Karpas-422 (cell line): ENCODE results near the gene RAB27A. TPM values are rescaled to one million over a fixed set of nuclear protein-coding genes. Genes with fewer than 3 reads are reported as not detected.

Experiments
- DNase-seq: peaks from one replicate; pipeline ENCODE4 v3.0.0-alpha.2; 2015
- H2AFZ ChIP-seq: fragments of 200-600 bp; sonication (generic); 2 replicates; pipeline ENCODE4 v1.6.1; 2014; ENCODE audit warnings: antibody characterized with exemption, low read length, mixed read lengths
- H3K27ac ChIP-seq: fragments of 200-600 bp; sonication (generic); 2 replicates; pipeline ENCODE4 v1.5.1; 2014; ENCODE audit warnings: mild to moderate bottlenecking, low read length, moderate library complexity
- H3K27me3 ChIP-seq: fragments of 200-600 bp; sonication (generic); 2 replicates; pipeline ENCODE4 v1.6.1; 2014; ENCODE audit warnings: low read length, mixed read lengths
- H3K36me3 ChIP-seq: fragments of 200-600 bp; sonication (generic); 2 replicates; pipeline ENCODE4 v1.6.1; 2014; ENCODE audit warnings: low read length, mixed read lengths; ENCODE audit not compliant: insufficient read depth
- H3K4me1 ChIP-seq: fragments of 200-600 bp; sonication (generic); 2 replicates; pipeline ENCODE4 v1.6.1; 2014; ENCODE audit warnings: mild to moderate bottlenecking, low read length, mixed read lengths
- H3K4me2 ChIP-seq: fragments of 200-600 bp; sonication (generic); 2 replicates; pipeline ENCODE4 v1.6.1; 2014; ENCODE audit warnings: low read length, low read depth, mild to moderate bottlenecking; ENCODE audit not compliant: poor library complexity, severe bottlenecking
- H3K4me3 ChIP-seq: fragments of 200-600 bp; sonication (generic); 2 replicates; pipeline ENCODE4 v1.5.1; 2014; ENCODE audit warnings: mild to moderate bottlenecking, antibody characterized with exemption, low read length, mixed read lengths
- H3K79me2 ChIP-seq: fragments of 200-600 bp; sonication (generic); 2 replicates; pipeline ENCODE4 v1.6.1; 2014; ENCODE audit warnings: mild to moderate bottlenecking, low read length, mixed read lengths
- H3K9ac ChIP-seq: fragments of 200-600 bp; sonication (generic); 2 replicates; pipeline ENCODE4 v1.6.0; 2014; ENCODE audit warnings: low read length
- H3K9me2 ChIP-seq: fragments of 200-600 bp; sonication (generic), shearing (Covaris generic); replicated peaks from 2 replicates; pipeline ENCODE4 v1.6.0; 2014; ENCODE audit warnings: mild to moderate bottlenecking, low read length, moderate library complexity; ENCODE audit not compliant: insufficient read depth
- H3K9me3 ChIP-seq: fragments of 300-700, 200-600 bp; sonication (generic); 2 replicates; pipeline ENCODE4 v1.6.1; 2014; ENCODE audit warnings: low read length, mixed read lengths
- H4K20me1 ChIP-seq: fragments of 200-600 bp; sonication (generic); 2 replicates; pipeline ENCODE4 v1.6.1; 2014; ENCODE audit warnings: mild to moderate bottlenecking, antibody characterized with exemption, low read length, low read depth; ENCODE audit not compliant: insufficient read depth
- total RNA-seq: library from RNA; depleted of rRNA; stranded (reverse); fragments of >200 nt; shearing (Covaris generic); gene quantifications from 2 replicates; pipeline ENCODE4 v1.2.3, GENCODE V29; 2014; ENCODE audit warnings: low replicate concordance

The RAB27A gene
- total RNA-seq, 1 experiment from 2014 or later = 1.3 TPM

GRCh38 chr15:55195996-55196395 lies 93.6 kb downstream of the RAB27A start:
- Histone ChIP-seq H3K9me3 (no peaks in the 10 kb centered on the region), H3K36me3 (peaks cover 40% of the 10 kb centered on the region), H3K4me1 (peaks cover 39% of the 10 kb centered on the region), H3K4me3 (peak overlapping the region; percentile 76), H3K9me2 (no peaks in the 10 kb centered on the region), H2AFZ (no peak overlapping the region), H3K27me3 (no peaks in the 10 kb centered on the region), H3K79me2 (peaks cover 57% of the 10 kb centered on the region), H3K9ac (peak overlapping the region; percentile 82), H4K20me1 (peaks cover 35% of the 10 kb centered on the region), H3K27ac (peak overlapping the region; percentile 86), H3K4me2 (peak overlapping the region; percentile 91)
- DNase-seq = peak; percentile 66

GRCh38 chr15:55194256-55194655 lies 95.4 kb downstream of the RAB27A start:
- Histone ChIP-seq H4K20me1 (peaks cover 35% of the 10 kb centered on the region), H3K27ac (peak overlapping the region; percentile 49), H3K4me2 (peak overlapping the region; percentile 91), H3K9ac (peak overlapping the region; percentile 82; the same call in 1 of the 2 replicates), H3K79me2 (peaks cover 75% of the 10 kb centered on the region), H3K36me3 (peaks cover 54% of the 10 kb centered on the region), H3K4me3 (peak overlapping the region; percentile 76), H3K9me2 (no peaks in the 10 kb centered on the region), H2AFZ (no peak overlapping the region), H3K9me3 (no peaks in the 10 kb centered on the region), H3K4me1 (peaks cover 39% of the 10 kb centered on the region), H3K27me3 (no peaks in the 10 kb centered on the region)
- no peak for DNase-seq

GRCh38 chr15:55186331-55186730 lies 103.3 kb downstream of the RAB27A start:
- peaks cover 79% of the 10 kb centered on the region for H3K79me2 ChIP-seq
- no peaks in the 10 kb centered on the region for H3K4me1 ChIP-seq
- H3K4me2 ChIP-seq = no peak overlapping the region
- DNase-seq = no peak
- H3K9me2 ChIP-seq = no peaks in the 10 kb centered on the region
- no peak overlapping the region for H3K4me3 ChIP-seq
- no peaks in the 10 kb centered on the region for H3K27me3 ChIP-seq
- no peak overlapping the region for H2AFZ ChIP-seq
- H3K9ac ChIP-seq = no peak overlapping the region
- H3K36me3 ChIP-seq = peaks cover 75% of the 10 kb centered on the region
- no peaks in the 10 kb centered on the region for H3K9me3 ChIP-seq
- peaks cover 13% of the 10 kb centered on the region for H4K20me1 ChIP-seq
- no peak overlapping the region for H3K27ac ChIP-seq

GRCh38 chr15:55183679-55184078 lies 105.9 kb downstream of the RAB27A start:
- no peaks in the 10 kb centered on the region for H3K4me1 ChIP-seq
- H3K4me3 ChIP-seq = no peak overlapping the region
- H4K20me1 ChIP-seq = peaks cover 12% of the 10 kb centered on the region
- H2AFZ ChIP-seq = no peak overlapping the region
- no peak overlapping the region for H3K4me2 ChIP-seq
- H3K79me2 ChIP-seq = peaks cover 52% of the 10 kb centered on the region
- peaks cover 75% of the 10 kb centered on the region for H3K36me3 ChIP-seq
- no peaks in the 10 kb centered on the region for H3K27me3 ChIP-seq
- no peak for DNase-seq
- no peaks in the 10 kb centered on the region for H3K9me3 ChIP-seq
- H3K9me2 ChIP-seq = no peaks in the 10 kb centered on the region
- H3K9ac ChIP-seq = no peak overlapping the region
- H3K27ac ChIP-seq = no peak overlapping the region

GRCh38 chr15:55179141-55179540 lies 110.5 kb downstream of the RAB27A start:
- Histone ChIP-seq H3K9me3 (no peaks in the 10 kb centered on the region), H3K9me2 (no peaks in the 10 kb centered on the region), H3K36me3 (peaks cover 51% of the 10 kb centered on the region), H3K27ac (no peak overlapping the region), H3K4me3 (no peak overlapping the region), H3K79me2 (peaks cover 9% of the 10 kb centered on the region; the same call in 1 of the 2 replicates), H3K9ac (no peak overlapping the region), H3K4me1 (no peaks in the 10 kb centered on the region), H3K4me2 (no peak overlapping the region), H3K27me3 (no peaks in the 10 kb centered on the region), H4K20me1 (0 out of 2 replicates have a peak, but pooled peaks cover 4% of the 10 kb centered on the region), H2AFZ (no peak overlapping the region)
- no peak for DNase-seq

GRCh38 chr15:55170361-55170760 lies 119.3 kb downstream of the RAB27A start:
- Histone ChIP-seq H4K20me1 (0 out of 2 replicates have a peak, but pooled peaks cover 6% of the 10 kb centered on the region), H3K4me1 (no peaks in the 10 kb centered on the region), H3K27ac (no peak overlapping the region), H3K9me3 (no peaks in the 10 kb centered on the region), H3K79me2 (no peaks in the 10 kb centered on the region), H3K9ac (no peak overlapping the region), H3K9me2 (no peaks in the 10 kb centered on the region), H3K4me3 (no peak overlapping the region), H3K27me3 (no peaks in the 10 kb centered on the region), H3K4me2 (no peak overlapping the region), H3K36me3 (no peaks in the 10 kb centered on the region), H2AFZ (no peak overlapping the region)
- no peak for DNase-seq

GRCh38 chr15:55168350-55168974 lies 121.2 kb downstream of the RAB27A start:
- Histone ChIP-seq H3K27me3 (no peaks in the 10 kb centered on the region), H3K79me2 (no peaks in the 10 kb centered on the region), H3K27ac (no peak overlapping the region), H4K20me1 (0 out of 2 replicates have a peak, but pooled peaks cover 6% of the 10 kb centered on the region), H3K4me1 (no peaks in the 10 kb centered on the region), H3K36me3 (no peaks in the 10 kb centered on the region), H3K4me3 (no peak overlapping the region), H3K9ac (no peak overlapping the region), H3K9me2 (no peaks in the 10 kb centered on the region), H3K9me3 (no peaks in the 10 kb centered on the region), H3K4me2 (no peak overlapping the region), H2AFZ (no peak overlapping the region)
- peak; percentile 81 for DNase-seq

- H2AFZ ChIP-seq = no peak overlapping the region
- DNase-seq = no peak
- no peak overlapping the region for H3K4me2 ChIP-seq
- H3K9me2 ChIP-seq = no peaks in the 10 kb centered on the region
- H3K79me2 ChIP-seq = no peaks in the 10 kb centered on the region
- H3K27ac ChIP-seq = no peak overlapping the region
- no peaks in the 10 kb centered on the region for H3K36me3 ChIP-seq
- no peaks in the 10 kb centered on the region for H4K20me1 ChIP-seq
- H3K9ac ChIP-seq = no peak overlapping the region
- no peak overlapping the region for H3K4me3 ChIP-seq
- H3K9me3 ChIP-seq = no peaks in the 10 kb centered on the region
- no peaks in the 10 kb centered on the region for H3K4me1 ChIP-seq
- no peaks in the 10 kb centered on the region for H3K27me3 ChIP-seq
These were observed 125.3 kb downstream of the RAB27A start for GRCh38 chr15:55164284-55164683.
